Measurements from ENCODE around the gene TFDP3.

- TF ChIP-seq MAX (IDR thresholded peaks at IDR 0.05) (no peak), USF1 (IDR thresholded peaks at IDR 0.05) (no peak), EP300 (IDR thresholded peaks at IDR 0.05; ENCODE audit: borderline replicate concordance) (no peak), TCF12 (IDR thresholded peaks at IDR 0.05; ENCODE audit: low read depth) (no peak), REST (IDR thresholded peaks at IDR 0.05; ENCODE audit: low read depth) (no peak), YY1 (IDR thresholded peaks at IDR 0.05; ENCODE audit: low read depth) (no peak)
Observed at GRCh38 chrX:133250184-133251100, 32.3 kb upstream of the TFDP3 start.
